GM12878 (cell line): ENCODE measurements around the gene IFT25. TPM values are rescaled to one million over a fixed set of nuclear protein-coding genes. Genes with fewer than 3 reads are reported as not detected.

Source experiments
- BACH1 ChIP-seq: fragments of 450-650 bp; IDR thresholded peaks from 2 replicates; pipeline ENCODE4 v1.6.1; 2017; ENCODE audit warnings: mild to moderate bottlenecking, borderline replicate concordance
- E2F8 ChIP-seq: fragments of 450-650 bp; IDR thresholded peaks from 2 replicates; pipeline ENCODE4 v1.6.1; 2018; ENCODE audit warnings: mild to moderate bottlenecking, low read depth, moderate library complexity; ENCODE audit not compliant: partially characterized antibody
- EGR1 ChIP-seq, 2 experiments: IDR thresholded peaks; 1 replicate in 1 of 2; 2 replicates in 1 of 2; pipeline ENCODE4 v1.6.1; 2011 to 2012; ENCODE audit warnings: low read depth in 2 of 2, low read length in 2 of 2, borderline replicate concordance in 1 of 2, mild to moderate bottlenecking in 1 of 2, moderate library complexity in 1 of 2
- ESRRA ChIP-seq: IDR thresholded peaks from 2 replicates; pipeline ENCODE4 v1.6.1; 2012; ENCODE audit warnings: mild to moderate bottlenecking, low read length, improper control_type of control experiment
- IKZF2 ChIP-seq, 2 experiments: fragments of 450-650 bp; IDR thresholded peaks; 2 replicates each; pipeline ENCODE4 v1.6.1; 2017; ENCODE audit warnings: mild to moderate bottlenecking in 2 of 2, moderate library complexity in 2 of 2
- KLF5 ChIP-seq: fragments of 450-650 bp; IDR thresholded peaks from 2 replicates; pipeline ENCODE4 v1.6.1; 2014; ENCODE audit warnings: mild to moderate bottlenecking; ENCODE audit not compliant: partially characterized antibody
- MTA2 ChIP-seq: fragments of 450-650 bp; IDR thresholded peaks from 2 replicates; pipeline ENCODE4 v1.6.1; 2016; ENCODE audit warnings: low read depth, mild to moderate bottlenecking, moderate library complexity
- RAD21 ChIP-seq: IDR thresholded peaks from 2 replicates; pipeline ENCODE4 v1.6.1; 2011; ENCODE audit warnings: mild to moderate bottlenecking, low read depth, low read length, moderate library complexity; ENCODE audit not compliant: insufficient read depth
- SMARCA5 ChIP-seq: fragments of 450-650 bp; IDR thresholded peaks from 2 replicates; pipeline ENCODE4 v1.6.1; 2017; ENCODE audit warnings: mild to moderate bottlenecking
- TCF7 ChIP-seq: IDR thresholded peaks from 2 replicates; pipeline ENCODE4 v1.6.1; 2014; ENCODE audit warnings: antibody characterized with exemption, borderline replicate concordance
- YBX1 ChIP-seq: fragments of 450-650 bp; IDR thresholded peaks from 2 replicates; pipeline ENCODE4 v1.6.1; 2016; ENCODE audit warnings: antibody characterized with exemption
- ZBED1 ChIP-seq: IDR thresholded peaks from 2 replicates; pipeline ENCODE4 v1.6.1; 2016; ENCODE audit warnings: borderline replicate concordance
- ZBTB40 ChIP-seq: fragments of 450-650 bp; IDR thresholded peaks from 2 replicates; pipeline ENCODE4 v1.6.1; 2016; ENCODE audit warnings: mild to moderate bottlenecking, moderate library complexity, borderline replicate concordance
- ZNF274 ChIP-seq: IDR thresholded peaks from one replicate; pipeline ENCODE4 v1.8.0; 2011; ENCODE audit not compliant: insufficient read length, insufficient read depth
- polyA plus RNA-seq, 11 experiments: library from polyadenylated mRNA; depleted of rRNA in 4 of 11; unstranded in 6 of 11; stranded (reverse) in 5 of 11; fragments of >200 nt; fragmentation: Nextera tagmentation in 4 of 11; fragmentation: Illumina TruSeq in 1 of 11; extraction: Ambion mirVana in 4 of 11; extraction: Trizol in 1 of 11; gene quantifications; 1 replicate in 1 of 11; 2 replicates in 10 of 11; pipeline versions ENCODE4 v1.2.1 to v1.2.3, GENCODE V29; 2011 to 2016; ENCODE audit warnings: inconsistent platforms in 2 of 11, missing spikeins in 2 of 11, low read depth in 1 of 11
- total RNA-seq, 4 experiments: library from RNA; depleted of rRNA in 3 of 4; stranded (reverse); fragments of >200 nt in 3 of 4; fragmentation: Illumina TruSeq in 1 of 4; extraction: Trizol in 1 of 4; gene quantifications; 2 replicates each; pipeline versions ENCODE4 v1.2.1 to v1.2.3, GENCODE V29; 2013 to 2021
- TF ChIP-seq, protein P1 (sequence below): fragments of 450-650 bp; IDR thresholded peaks from 2 replicates; pipeline ENCODE4 v1.6.1; 2017; ENCODE audit warnings: mild to moderate bottlenecking, moderate library complexity
- TF ChIP-seq, protein P2 (sequence below): IDR thresholded peaks from 2 replicates; pipeline ENCODE4 v1.6.1; 2011; ENCODE audit warnings: borderline replicate concordance, low read depth, mild to moderate bottlenecking, moderate library complexity, mixed read lengths, low read length; ENCODE audit not compliant: insufficient read depth; ENCODE audit errors: extremely low read length

IFT25 gene
- total and polyA plus RNA-seq, 10 of the 15 experiments (the other 5 are each of a cell fraction or from before 2014, with no cell fraction given), result 55.7 to 242 (median 131) TPM

DNA sequence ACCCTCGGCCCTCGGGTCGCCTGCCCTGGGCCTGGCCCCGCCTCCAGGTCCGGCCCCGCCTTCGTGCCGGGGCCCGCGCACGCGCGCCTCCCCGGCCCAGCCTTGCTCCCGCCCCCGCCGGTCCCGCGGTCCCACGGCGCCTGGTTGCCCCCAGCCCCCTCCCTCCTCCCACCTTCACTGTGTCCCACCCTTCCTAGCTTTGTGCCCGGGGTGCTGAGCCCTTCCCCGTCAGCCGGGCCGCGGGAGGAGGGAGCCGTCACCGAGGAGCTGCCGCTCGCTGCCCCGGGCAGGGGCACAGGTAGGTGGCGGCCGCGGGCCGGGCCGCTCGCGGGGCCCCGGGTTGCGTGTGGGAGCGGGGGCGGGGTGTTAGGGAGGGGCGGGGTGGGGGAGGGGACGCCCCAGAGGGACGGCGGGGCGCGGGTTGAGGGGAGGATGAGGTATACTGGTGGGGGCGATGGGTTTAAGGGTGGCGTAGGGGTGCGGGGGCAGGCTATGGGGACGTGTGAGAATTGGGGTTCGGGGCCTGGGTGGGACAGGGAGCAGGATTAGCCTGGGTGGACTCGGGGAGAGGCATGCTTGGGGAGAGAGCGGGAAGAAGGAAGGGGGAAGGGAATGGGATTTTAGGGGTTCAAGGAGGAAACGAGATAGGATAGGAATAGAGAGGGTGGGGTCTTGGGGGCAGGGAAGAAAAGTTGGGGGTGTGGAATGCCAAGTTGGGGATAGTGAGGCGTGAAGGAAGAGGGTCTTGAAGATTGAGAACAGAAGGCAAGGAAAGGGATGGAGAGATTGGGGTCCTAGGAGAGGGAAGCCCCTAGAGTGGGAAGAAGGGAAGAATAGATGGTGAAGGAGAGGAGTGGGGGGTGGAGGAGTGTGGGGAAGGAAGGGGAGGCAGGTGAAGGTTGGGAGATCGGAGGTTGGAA lies 1.0 kb upstream of the IFT25 start, which contains the start of gene LRRC42 (continued):
- TF ChIP-seq RAD21 (0 out of 2 replicates have a peak, but pooled peaks have one; percentile 10), IKZF2 (IDR thresholded peaks at IDR 0.05) (peak in 1 of 2 experiments; percentile 46; a peak in 2 of 4 replicates), YBX1 (no peak), KLF5 (no peak), TCF7 (no peak), ZBED1 (no peak), BACH1 (peak; percentile 82), MTA2 (peak; percentile 39; the same call in 1 of the 2 replicates), EGR1 (IDR thresholded peaks at IDR 0.05; ENCODE audit: borderline replicate concordance in 1 of 2, low read depth in 2 of 2, low read length in 2 of 2) (peak in 1 of 2 experiments; percentile 56; a peak in 2 of 3 replicates), ZBTB40 (no peak), SMARCA5 (no peak), ZNF274 (no peak), E2F8 (no peak), ESRRA (no peak)
- TF ChIP-seq, protein P1, sequence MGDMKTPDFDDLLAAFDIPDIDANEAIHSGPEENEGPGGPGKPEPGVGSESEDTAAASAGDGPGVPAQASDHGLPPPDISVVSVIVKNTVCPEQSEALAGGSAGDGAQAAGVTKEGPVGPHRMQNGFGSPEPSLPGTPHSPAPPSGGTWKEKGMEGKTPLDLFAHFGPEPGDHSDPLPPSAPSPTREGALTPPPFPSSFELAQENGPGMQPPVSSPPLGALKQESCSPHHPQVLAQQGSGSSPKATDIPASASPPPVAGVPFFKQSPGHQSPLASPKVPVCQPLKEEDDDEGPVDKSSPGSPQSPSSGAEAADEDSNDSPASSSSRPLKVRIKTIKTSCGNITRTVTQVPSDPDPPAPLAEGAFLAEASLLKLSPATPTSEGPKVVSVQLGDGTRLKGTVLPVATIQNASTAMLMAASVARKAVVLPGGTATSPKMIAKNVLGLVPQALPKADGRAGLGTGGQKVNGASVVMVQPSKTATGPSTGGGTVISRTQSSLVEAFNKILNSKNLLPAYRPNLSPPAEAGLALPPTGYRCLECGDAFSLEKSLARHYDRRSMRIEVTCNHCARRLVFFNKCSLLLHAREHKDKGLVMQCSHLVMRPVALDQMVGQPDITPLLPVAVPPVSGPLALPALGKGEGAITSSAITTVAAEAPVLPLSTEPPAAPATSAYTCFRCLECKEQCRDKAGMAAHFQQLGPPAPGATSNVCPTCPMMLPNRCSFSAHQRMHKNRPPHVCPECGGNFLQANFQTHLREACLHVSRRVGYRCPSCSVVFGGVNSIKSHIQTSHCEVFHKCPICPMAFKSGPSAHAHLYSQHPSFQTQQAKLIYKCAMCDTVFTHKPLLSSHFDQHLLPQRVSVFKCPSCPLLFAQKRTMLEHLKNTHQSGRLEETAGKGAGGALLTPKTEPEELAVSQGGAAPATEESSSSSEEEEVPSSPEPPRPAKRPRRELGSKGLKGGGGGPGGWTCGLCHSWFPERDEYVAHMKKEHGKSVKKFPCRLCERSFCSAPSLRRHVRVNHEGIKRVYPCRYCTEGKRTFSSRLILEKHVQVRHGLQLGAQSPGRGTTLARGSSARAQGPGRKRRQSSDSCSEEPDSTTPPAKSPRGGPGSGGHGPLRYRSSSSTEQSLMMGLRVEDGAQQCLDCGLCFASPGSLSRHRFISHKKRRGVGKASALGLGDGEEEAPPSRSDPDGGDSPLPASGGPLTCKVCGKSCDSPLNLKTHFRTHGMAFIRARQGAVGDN, result peak; percentile 48; the same call in 1 of the 2 replicates
- TF ChIP-seq, protein P2, sequence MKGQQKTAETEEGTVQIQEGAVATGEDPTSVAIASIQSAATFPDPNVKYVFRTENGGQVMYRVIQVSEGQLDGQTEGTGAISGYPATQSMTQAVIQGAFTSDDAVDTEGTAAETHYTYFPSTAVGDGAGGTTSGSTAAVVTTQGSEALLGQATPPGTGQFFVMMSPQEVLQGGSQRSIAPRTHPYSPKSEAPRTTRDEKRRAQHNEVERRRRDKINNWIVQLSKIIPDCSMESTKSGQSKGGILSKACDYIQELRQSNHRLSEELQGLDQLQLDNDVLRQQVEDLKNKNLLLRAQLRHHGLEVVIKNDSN, result no peak
